Airway epithelial cell (primary cell): Measurements from ENCODE around the gene ANGPTL4. TPM values are rescaled to one million over a fixed set of nuclear protein-coding genes. Genes with fewer than 3 reads are reported as not detected.

Source experiments
- total RNA-seq: library from RNA; depleted of rRNA; stranded (reverse); fragments of >200 nt; gene quantifications from 2 replicates; pipeline ENCODE4 v1.2.3, GENCODE V29; 2015

ANGPTL4 gene, protein sequence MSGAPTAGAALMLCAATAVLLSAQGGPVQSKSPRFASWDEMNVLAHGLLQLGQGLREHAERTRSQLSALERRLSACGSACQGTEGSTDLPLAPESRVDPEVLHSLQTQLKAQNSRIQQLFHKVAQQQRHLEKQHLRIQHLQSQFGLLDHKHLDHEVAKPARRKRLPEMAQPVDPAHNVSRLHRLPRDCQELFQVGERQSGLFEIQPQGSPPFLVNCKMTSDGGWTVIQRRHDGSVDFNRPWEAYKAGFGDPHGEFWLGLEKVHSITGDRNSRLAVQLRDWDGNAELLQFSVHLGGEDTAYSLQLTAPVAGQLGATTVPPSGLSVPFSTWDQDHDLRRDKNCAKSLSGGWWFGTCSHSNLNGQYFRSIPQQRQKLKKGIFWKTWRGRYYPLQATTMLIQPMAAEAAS
- total RNA-seq: 55.1 and 67.8 TPM in 2 replicates

DNA sequence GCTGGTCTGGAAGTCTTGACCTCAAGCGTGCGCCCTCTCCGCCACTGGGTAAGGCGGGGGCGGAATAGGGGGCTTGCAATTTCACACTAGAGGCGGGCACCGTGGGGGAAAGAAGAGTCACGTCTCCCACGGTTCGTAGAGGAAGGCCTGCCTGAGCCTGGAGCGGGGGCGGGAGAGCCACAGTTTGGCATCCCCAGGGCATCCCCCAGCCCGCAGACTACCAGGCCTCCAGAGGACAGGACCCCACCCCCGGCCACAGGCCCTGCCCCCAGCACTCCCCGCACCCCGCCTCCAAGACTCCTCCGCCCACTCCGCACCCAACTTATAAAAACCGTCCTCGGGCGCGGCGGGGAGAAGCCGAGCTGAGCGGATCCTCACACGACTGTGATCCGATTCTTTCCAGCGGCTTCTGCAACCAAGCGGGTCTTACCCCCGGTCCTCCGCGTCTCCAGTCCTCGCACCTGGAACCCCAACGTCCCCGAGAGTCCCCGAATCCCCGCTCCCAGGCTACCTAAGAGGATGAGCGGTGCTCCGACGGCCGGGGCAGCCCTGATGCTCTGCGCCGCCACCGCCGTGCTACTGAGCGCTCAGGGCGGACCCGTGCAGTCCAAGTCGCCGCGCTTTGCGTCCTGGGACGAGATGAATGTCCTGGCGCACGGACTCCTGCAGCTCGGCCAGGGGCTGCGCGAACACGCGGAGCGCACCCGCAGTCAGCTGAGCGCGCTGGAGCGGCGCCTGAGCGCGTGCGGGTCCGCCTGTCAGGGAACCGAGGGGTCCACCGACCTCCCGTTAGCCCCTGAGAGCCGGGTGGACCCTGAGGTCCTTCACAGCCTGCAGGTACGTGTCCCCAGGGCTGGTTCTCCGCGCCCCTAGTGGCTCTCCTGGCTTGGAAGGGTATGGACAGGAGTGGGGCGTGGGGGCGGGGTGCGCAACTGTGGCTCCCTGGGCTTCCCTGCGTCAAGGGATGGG is at the start of gene ANGPTL4:
Gene ANGPTL4 (plus strand): TSS at position 353 of the 969 bp plus-strand sequence. CDS start 167 bp downstream, at position 520.

DNA sequence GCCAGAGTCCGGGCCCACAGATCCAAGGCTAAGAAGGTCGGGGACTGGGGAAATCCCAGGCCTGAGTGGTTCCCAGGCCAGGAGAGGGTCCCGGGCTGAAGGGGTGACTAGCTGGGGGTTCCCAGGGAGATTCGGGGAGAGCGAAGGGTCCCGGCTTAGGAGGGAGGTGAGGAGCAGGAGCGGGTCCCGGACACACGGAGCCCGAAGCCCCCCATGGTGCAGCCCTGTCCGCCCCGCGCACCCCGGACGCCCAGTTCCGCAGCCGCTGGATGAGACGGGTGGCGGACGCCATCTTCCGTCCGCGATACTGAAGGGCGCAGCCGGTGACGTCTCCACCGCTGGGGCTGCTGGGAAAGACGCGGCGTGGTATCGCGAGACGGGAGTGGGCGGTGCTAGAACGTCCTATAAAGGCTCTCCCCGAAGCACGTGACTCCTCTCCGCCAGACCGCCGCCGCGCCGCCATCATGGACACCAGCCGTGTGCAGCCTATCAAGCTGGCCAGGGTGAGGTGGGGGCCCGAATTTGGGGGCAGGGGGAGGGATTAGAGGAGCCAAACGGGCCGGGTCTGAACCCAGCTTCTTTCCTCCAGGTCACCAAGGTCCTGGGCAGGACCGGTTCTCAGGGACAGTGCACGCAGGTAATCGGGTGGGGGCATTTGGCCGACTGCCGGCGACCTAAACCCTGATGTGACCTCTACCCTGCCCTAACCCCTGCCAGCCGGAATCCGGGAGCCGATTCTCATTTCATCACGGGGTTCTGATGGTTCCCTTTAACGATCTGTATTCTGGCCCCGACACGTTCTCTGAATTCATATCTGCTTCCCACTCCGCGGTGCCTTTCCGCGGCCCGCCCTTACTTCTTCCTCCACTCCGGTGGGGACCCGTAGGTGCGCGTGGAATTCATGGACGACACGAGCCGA is 42.6 kb upstream of the ANGPTL4 start, which contains the start of the genes NDUFA7 and RPS28:
Gene NDUFA7 (minus strand): TSS at position 309 of the 919 bp plus-strand sequence. CDS start 17 bp downstream, at position 292.
Gene RPS28 (plus strand): TSS at position 430 of the 919 bp plus-strand sequence. CDS start 35 bp downstream, at position 465.

DNA sequence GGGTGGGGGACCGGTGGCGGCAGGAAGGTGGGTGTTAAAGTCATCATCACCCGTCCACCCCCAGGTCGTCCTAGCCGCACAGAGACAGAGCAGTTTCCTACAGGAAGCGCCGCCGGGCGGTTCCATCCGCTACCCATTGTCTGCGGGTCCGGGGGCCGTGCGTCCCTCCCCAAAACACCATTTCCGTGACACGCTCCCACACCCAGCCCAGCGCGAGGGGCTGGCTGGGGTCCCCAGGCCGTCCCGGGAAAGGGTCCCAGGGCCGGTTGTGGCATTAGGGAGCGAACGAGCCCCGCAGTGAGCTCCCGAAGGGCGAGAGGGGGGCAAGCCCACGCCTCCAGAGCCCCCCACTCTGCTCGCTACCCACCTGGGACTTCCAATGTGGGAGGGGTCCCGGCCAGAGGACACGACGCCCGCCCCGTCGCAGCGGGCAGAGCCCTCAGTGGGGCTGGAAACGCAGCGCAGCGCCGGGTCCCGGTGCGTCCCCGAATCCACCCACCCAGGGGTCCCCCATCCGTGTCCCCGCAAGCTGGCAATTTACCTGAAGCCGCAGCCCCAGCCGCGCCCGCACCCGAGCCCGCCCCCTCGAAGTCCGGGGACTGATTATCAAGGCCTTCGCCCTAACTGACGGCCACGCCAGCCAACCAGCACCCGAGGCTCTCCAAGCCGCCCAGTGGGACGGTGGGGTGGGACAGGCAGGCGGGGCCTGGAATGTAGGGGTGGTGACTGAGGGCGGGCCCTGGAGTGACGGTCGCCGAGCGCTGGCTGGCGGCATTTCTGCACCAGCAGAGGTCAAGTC is 21.1 kb upstream of the ANGPTL4 start, which contains the start of gene KANK3:
Gene KANK3 (minus strand): TSS at position 579 of the 799 bp plus-strand sequence. CDS start 5,434 bp downstream, outside the sequence.

DNA sequence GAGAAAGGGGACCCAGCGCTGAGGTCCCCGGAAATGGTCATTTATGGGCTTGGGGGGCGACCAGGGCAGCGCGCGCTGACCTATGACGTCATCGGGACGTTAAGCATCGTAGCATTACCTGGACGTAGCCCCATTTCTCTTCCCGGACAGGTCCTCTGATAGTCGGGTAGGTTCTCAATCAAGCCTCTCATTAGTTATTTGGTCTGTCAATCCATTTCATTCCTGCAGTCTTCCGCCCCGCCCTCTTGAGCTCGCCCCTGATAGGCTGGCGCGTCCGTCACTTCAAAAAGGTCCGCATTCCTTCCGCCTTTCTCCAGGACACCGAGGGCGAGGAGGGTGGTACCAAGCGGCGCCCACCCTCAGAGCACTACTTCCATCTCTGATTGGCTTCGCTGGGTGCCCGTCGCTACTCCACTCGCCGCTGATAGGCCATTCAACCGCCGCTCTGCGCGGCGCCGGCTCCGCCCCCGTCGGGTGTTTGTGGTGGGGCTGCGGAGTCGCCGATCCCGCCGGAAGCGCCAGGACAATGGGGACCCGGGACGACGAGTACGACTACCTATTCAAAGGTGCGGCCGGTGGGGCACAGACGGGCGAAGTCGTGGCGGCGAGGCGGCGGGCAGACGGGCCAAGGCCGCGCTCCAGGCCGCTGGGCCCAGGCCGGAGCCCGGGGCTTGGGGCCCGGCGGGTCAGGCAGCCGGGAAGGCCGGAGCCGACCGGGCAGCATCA is 26.1 kb downstream of the ANGPTL4 start, which contains the start of gene RAB11B:
Gene RAB11B (plus strand): TSS at position 470 of the 726 bp plus-strand sequence. CDS start 57 bp downstream, at position 527.

DNA sequence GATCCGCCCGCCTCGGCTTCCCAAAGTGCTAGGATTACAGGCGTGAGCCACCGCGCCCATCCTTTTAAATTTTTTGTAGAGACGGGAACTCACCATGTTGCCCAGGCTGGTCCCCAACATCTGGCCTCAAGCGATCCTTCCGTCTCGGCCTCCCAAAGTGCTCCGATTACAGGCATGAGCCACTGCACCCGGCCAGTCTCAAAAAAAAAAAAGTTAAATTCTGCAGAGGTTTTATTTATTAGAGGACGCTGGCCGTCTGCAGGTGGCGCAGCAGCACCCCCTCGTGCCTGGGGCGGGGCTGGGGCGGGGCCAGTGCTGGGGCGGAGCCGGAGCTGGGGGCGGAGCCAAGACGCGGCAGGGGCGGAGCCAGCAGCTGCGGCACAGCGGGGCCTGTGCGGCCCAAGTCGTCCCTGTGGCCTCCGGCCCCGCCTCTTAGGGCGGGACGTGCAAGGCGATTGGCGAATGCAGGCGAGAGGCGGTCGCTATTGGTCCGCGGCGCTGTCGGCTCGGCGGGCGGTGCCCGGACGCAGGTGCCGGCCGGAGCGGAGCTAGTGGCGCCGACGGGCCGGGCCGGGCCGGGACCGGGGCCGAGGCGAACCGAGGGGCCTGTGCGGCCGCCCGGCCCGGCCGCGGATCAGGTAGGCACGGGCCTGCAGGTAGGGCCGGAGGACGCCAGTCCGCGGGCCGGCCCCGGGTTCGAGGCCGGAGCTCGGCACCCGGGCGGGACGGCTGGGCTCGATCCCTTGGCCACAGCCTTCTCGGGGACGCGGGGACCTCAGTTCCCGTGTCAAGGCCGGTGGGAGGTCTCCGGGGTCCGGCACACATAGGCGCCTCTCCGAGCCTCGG is 49.1 kb downstream of the ANGPTL4 start, which contains the start of gene MARCHF2:
Gene MARCHF2 (plus strand): TSS at position 523 of the 846 bp plus-strand sequence. CDS start 8,536 bp downstream, outside the sequence.

Other genes with a start within 250 kb of the ANGPTL4 start
- not detected in 2 replicates for gene FBN3, start 214.6 kb upstream of the ANGPTL4 start, total RNA-seq
- gene CERS4, start 154.8 kb upstream of the ANGPTL4 start, total RNA-seq: 9.2 and 11.9 TPM in 2 replicates
- gene CD320, start 55.8 kb upstream of the ANGPTL4 start, total RNA-seq: 79.6 and 109 TPM in 2 replicates
- gene NDUFA7, start 42.8 kb upstream of the ANGPTL4 start, total RNA-seq: 70.2 and 75.2 TPM in 2 replicates
- 523 and 758 TPM in 2 replicates for gene RPS28, start 42.7 kb upstream of the ANGPTL4 start, total RNA-seq
- 1.2 and 4.6 TPM in 2 replicates for gene KANK3, start 20.9 kb upstream of the ANGPTL4 start, total RNA-seq
- gene RAB11B, start 26.2 kb downstream of the ANGPTL4 start, total RNA-seq: 14.4 and 23.9 TPM in 2 replicates
- 44.3 and 51.9 TPM in 2 replicates for gene MARCHF2, start 49.1 kb downstream of the ANGPTL4 start, total RNA-seq
- 112 and 123 TPM in 2 replicates for gene HNRNPM, start 80.8 kb downstream of the ANGPTL4 start, total RNA-seq
- gene PRAM1, start 138.5 kb downstream of the ANGPTL4 start, total RNA-seq: not detected in 2 replicates
- gene ZNF414, start 150.0 kb downstream of the ANGPTL4 start, total RNA-seq: 14.5 and 17.3 TPM in 2 replicates
- 0.07 TPM in 1 of 2 replicates, not detected in the other for gene MYO1F, start 213.3 kb downstream of the ANGPTL4 start, total RNA-seq
- gene ADAMTS10, start 246.6 kb downstream of the ANGPTL4 start, total RNA-seq: 0.14 and 0.21 TPM in 2 replicates